GM19397 (cell line): ENCODE data around the gene TNKS1BP1.

Experiments
- ATAC-seq: cut with Tn5 transposase; IDR thresholded peaks from one replicate; pipeline ENCODE4 v1.9.1; 2021; ENCODE audit warnings: mild to moderate bottlenecking, moderate library complexity; ENCODE audit not compliant: unreplicated experiment

Gene TNKS1BP1

DNA sequence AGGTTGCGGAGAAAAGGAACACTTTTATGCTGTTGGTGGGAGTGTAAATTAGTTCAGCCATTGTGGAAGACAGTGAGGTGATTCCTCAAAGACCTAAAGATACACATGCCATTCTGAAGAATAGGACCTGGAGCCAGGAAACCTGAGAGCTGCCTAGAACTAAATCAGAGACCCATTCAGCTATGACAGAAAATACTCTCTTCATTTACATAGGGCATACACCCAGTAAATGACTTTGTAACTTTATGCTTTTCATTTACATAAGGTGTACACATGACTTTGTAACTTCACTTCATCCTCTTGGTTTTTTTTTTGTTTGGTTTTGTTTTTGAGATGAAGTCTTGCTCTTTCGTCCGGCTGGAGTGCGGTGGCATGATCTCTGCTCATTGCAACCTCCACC is 62.6 kb downstream of the TNKS1BP1 start:
- no peak for ATAC-seq

DNA sequence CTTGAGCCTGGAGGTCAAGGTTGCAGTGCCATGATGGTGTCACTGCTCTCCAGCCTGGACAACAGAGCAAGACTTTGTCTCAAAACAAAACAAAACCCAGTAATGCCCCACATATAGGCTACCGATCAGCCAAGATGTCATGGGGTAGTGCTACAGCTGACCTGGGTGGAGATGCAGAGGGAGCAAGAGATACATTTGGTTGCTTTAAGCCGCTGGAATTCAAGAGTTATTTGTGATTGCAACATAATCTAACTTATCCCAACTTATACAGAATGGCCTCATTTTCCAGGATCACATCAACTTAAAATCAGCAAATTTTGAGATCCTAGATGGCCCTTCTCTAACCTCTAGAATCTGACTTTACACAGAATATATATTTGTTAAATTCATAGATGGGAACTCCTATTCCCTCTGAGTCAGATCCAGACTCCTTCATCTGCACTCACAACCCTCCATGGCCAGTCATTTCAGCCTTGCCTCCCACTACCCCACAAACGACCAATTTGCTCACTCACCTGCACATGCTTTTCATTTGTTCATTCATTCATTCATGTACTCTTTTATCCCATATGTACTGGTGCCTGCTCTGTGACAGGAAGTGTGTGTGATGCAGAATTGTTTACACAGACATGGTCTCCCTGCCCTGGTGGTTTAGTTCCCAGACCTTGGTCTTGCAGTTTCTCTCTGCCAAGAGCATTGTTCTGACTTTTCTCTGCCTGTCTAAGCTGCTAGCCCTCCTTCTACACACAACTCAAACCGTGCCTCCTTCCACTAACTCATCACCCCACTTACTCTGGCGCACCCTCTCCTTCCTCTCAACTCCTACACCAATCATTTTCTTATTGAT is 63.6 kb downstream of the TNKS1BP1 start:
- ATAC-seq, result no peak

DNA sequence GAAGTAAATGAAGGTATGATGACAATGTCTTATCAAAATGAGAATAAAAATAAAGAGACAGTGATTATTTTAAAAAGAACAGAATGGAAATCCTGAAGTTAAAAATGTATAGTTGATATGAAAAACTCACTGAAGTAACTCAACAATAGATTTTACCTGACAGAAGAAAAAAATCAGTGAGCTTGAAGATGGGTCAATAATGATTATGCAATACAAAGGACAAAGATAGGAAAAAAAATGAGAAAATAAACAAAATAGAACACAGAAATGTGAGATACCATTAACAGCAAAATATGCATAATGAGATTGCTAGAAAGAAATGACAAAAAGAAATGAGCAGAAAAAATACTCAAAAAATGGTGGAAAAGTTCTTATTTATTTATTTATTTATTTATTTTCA is 68.6 kb downstream of the TNKS1BP1 start:
- no peak for ATAC-seq

DNA sequence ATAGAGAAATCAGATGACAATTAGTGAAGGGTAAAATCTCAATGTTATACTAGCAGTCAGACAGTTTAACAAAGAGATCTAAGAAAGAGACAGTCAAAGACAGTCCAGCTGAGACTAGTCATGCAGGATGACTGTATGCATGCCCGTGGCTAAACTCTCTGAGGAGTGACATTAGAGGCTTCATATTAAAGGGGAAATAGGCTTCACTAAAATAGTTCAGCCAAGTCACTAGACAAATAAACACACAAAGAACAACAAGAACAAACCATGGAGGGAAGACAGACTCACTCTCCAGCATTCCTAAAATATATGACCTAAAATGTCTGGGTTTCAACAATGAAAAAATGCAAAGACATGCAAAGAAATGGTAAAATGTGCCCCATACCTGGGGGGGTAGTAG is 69.1 kb downstream of the TNKS1BP1 start:
- ATAC-seq, result no peak

DNA sequence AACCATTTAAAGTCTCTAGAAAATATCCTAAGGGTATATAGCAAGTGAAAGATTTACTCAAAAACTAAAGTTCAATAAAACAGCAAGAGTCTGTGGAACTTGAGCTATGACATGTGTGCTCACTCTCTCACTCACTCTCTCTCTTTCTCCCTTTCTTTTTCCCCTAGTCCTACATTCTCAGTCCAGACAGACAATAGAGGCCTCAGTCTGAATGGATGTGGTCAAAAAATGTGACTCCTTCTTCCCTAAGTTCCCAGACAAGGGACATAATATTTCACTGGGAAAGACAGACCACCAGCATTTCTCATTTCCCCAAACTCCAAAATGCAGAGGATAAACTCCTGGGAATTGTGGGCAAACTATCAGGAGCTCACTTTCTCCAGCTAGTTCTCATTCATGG is 70.1 kb downstream of the TNKS1BP1 start:
- no peak for ATAC-seq

DNA sequence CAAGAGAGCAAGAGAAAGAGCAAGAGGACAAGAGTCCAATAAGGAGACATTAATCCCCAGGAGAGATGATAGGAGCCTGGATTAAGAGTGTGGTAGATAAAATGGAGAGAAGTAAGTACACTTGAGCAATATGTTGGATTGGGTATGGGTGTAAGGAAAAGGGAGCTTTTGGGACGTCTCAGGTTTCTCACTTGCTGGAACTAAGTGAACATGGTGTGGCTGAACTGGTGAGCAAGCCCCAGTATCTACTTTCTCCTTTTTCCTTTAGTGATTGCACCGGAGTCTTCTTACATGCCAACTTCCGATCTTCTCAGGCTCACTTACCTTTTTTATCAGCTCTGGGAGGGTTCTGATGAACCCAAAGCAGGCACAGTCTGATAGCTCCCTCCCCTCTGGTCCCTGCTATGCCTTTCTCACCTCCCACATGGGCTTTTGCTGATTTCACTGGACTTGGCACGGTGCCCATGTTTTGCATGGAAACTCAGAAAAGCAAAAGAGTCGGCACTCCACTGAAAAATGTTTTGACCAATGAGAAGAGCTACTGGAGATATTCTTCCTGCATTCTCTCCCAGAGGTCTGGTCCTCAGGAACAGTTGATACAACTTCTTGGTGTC is 73.2 kb downstream of the TNKS1BP1 start:
- no peak for ATAC-seq

DNA sequence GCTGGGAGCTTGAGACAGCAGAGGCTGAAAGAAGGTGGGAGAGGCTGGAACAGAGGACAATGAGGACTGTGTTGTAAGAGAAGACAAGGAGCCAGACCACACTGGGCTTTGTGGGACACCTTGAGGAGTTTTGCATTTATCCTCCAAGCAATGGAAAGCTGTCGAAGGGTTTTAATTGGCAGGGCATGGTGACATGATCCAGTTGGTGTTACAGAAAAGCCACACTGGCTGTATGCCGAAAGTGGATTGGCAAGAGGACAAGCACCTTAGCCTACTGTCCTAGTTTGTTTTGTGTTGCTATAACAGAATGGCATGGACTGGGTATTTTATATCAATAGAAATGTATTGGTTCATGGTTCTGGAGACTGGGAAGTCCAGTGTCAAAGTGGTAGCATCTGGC is 73.7 kb downstream of the TNKS1BP1 start:
- ATAC-seq, result no peak
